BJ (cell line): ENCODE measurements around the gene FOLH1. TPM values are rescaled to one million over a fixed set of nuclear protein-coding genes. Genes with fewer than 3 reads are reported as not detected.
"Not testable (repeated sequence)": the region's sequence is repeated elsewhere in the genome, so short reads cannot be mapped to it uniquely, and the experiment has no call there.

Source experiments
- CTCF ChIA-PET: fragments of 350-600 bp; formaldehyde crosslinking; extraction: SDS; loops from one replicate; lab custom pipeline; 2021; ENCODE audit warnings: antibody characterized with exemption, inconsistent platforms; lab: Yijun Ruan, JAX
- POLR2A ChIA-PET: fragments of 300-600 bp; sonication (Branson Sonifier 250); formaldehyde crosslinking; extraction: SDS; loops from one replicate; lab custom pipeline; 2021; ENCODE audit warnings: antibody characterized with exemption; lab: Charles Lee
- DNase-seq: peaks from one replicate; pipeline ENCODE4 v3.0.0-alpha.2; 2011; ENCODE audit warnings: low read depth
- H3K27me3 ChIP-seq: 2 replicates; pipeline ENCODE4 v1.6.0; 2011; ENCODE audit warnings: low read length; ENCODE audit not compliant: control insufficient read depth, insufficient read depth
- H3K36me3 ChIP-seq: 2 replicates; pipeline ENCODE4 v1.5.1; 2011; ENCODE audit warnings: low read length; ENCODE audit not compliant: control insufficient read depth, insufficient read depth
- H3K4me3 ChIP-seq: 2 replicates; pipeline ENCODE4 v1.5.1; 2011; ENCODE audit warnings: low read depth, mild to moderate bottlenecking, control low read depth, low read length
- CTCF ChIP-seq: IDR thresholded peaks from 2 replicates; pipeline ENCODE4 v1.5.1; 2011; ENCODE audit warnings: low read depth, mild to moderate bottlenecking, control low read depth, inconsistent platforms, low read length, moderate library complexity; ENCODE audit not compliant: insufficient read depth
- polyA minus RNA-seq: library from RNA; depleted of rRNA, polyadenylated mRNA; stranded (reverse); fragments of >200 nt; gene quantifications from 2 replicates; pipeline ENCODE4 v1.2.3, GENCODE V29; 2011; rRNA and poly(A)+ RNA removed
- polyA plus RNA-seq: library from polyadenylated mRNA; depleted of rRNA; stranded (reverse); fragments of >200 nt; gene quantifications from 2 replicates; pipeline ENCODE4 v1.2.3, GENCODE V29; 2011; rRNA removed

FOLH1 gene
- polyA plus RNA-seq (not detected in 2 replicates), polyA minus RNA-seq (not detected in 2 replicates)

GRCh38 chr11:49208006-49208721 lies at the start of gene FOLH1:
Gene FOLH1, minus strand, starts transcription at chr11:49208602. Its CDS starts 193 bp downstream, at chr11:49208409.
- Histone ChIP-seq H3K36me3 (no peaks in the 10 kb centered on the region), H3K27me3 (no peaks in the 10 kb centered on the region), H3K4me3 (no peak within 1 kb of the TSS)
- POLR2A ChIA-PET: no interaction called here
- DNase-seq: no peak
- CTCF ChIA-PET: no interaction called here
- no peak for TF ChIP-seq CTCF

- H3K36me3 ChIP-seq, H3K4me3 ChIP-seq, H3K27me3 ChIP-seq, DNase-seq, POLR2A ChIA-PET, CTCF ChIA-PET: not testable (repeated sequence)
Measured at GRCh38 chr11:49255148-49255547, 46.7 kb upstream of the FOLH1 start.

GRCh38 chr11:49251212-49251611 lies 42.8 kb upstream of the FOLH1 start:
- POLR2A ChIA-PET, H3K27me3 ChIP-seq, DNase-seq, H3K36me3 ChIP-seq, H3K4me3 ChIP-seq, CTCF ChIA-PET: not testable (repeated sequence)

- CTCF ChIA-PET: not testable (repeated sequence)
Measured at GRCh38 chr11:49250398-49251115, 42.2 kb upstream of the FOLH1 start.

GRCh38 chr11:49249363-49249762 lies 41.0 kb upstream of the FOLH1 start:
- POLR2A ChIA-PET, H3K4me3 ChIP-seq, H3K36me3 ChIP-seq, CTCF ChIA-PET, DNase-seq, H3K27me3 ChIP-seq: not testable (repeated sequence)

More at GRCh38 chr11:49250398-49251115, 42.2 kb upstream of the FOLH1 start:
- H3K27me3 ChIP-seq, POLR2A ChIA-PET, H3K36me3 ChIP-seq, DNase-seq, H3K4me3 ChIP-seq: not testable (repeated sequence)

GRCh38 chr11:49233685-49234084 lies 25.3 kb upstream of the FOLH1 start:
- CTCF ChIA-PET, H3K4me3 ChIP-seq, H3K27me3 ChIP-seq, POLR2A ChIA-PET, H3K36me3 ChIP-seq, DNase-seq: not testable (repeated sequence)

GRCh38 chr11:49233019-49233418 lies 24.6 kb upstream of the FOLH1 start:
- POLR2A ChIA-PET, H3K4me3 ChIP-seq, H3K27me3 ChIP-seq, CTCF ChIA-PET, DNase-seq, H3K36me3 ChIP-seq: not testable (repeated sequence)

GRCh38 chr11:49231725-49232124 lies 23.3 kb upstream of the FOLH1 start:
- H3K4me3 ChIP-seq, DNase-seq, CTCF ChIA-PET, POLR2A ChIA-PET, H3K27me3 ChIP-seq, H3K36me3 ChIP-seq: not testable (repeated sequence)

GRCh38 chr11:49230534-49230933 lies 22.1 kb upstream of the FOLH1 start:
- DNase-seq, H3K27me3 ChIP-seq, POLR2A ChIA-PET, H3K4me3 ChIP-seq, CTCF ChIA-PET, H3K36me3 ChIP-seq: not testable (repeated sequence)

GRCh38 chr11:49230001-49230400 lies 21.6 kb upstream of the FOLH1 start:
- DNase-seq, POLR2A ChIA-PET, CTCF ChIA-PET, H3K27me3 ChIP-seq, H3K4me3 ChIP-seq, H3K36me3 ChIP-seq: not testable (repeated sequence)

GRCh38 chr11:49229136-49229535 lies 20.7 kb upstream of the FOLH1 start:
- H3K27me3 ChIP-seq, CTCF ChIA-PET, POLR2A ChIA-PET, H3K36me3 ChIP-seq, DNase-seq, H3K4me3 ChIP-seq: not testable (repeated sequence)

GRCh38 chr11:49225255-49225785 lies 16.9 kb upstream of the FOLH1 start:
- H3K4me3 ChIP-seq, POLR2A ChIA-PET, H3K27me3 ChIP-seq, DNase-seq, H3K36me3 ChIP-seq, CTCF ChIA-PET: not testable (repeated sequence)
